ENCODE measurements around the gene SEC14L3.

GRCh38 chr22:30423959-30424533 lies 47.8 kb downstream of the SEC14L3 start:
- TF ChIP-seq GATA2 (IDR thresholded peaks at IDR 0.05; ENCODE audit: low read depth, low read length) = no peak; the same call in 1 of the 2 replicates
- no peak for TF ChIP-seq GATA3 (IDR thresholded peaks at IDR 0.05; ENCODE audit: low read depth, low read length)
